ENCODE results near the gene RASA4B. TPM values are rescaled to one million over a fixed set of nuclear protein-coding genes. Genes with fewer than 3 reads are reported as not detected.

RASA4B gene
- total and polyA plus RNA-seq, 2 of the 4 experiments (the other 2 are of a cell fraction), result 1.8 to 7.7 TPM

DNA sequence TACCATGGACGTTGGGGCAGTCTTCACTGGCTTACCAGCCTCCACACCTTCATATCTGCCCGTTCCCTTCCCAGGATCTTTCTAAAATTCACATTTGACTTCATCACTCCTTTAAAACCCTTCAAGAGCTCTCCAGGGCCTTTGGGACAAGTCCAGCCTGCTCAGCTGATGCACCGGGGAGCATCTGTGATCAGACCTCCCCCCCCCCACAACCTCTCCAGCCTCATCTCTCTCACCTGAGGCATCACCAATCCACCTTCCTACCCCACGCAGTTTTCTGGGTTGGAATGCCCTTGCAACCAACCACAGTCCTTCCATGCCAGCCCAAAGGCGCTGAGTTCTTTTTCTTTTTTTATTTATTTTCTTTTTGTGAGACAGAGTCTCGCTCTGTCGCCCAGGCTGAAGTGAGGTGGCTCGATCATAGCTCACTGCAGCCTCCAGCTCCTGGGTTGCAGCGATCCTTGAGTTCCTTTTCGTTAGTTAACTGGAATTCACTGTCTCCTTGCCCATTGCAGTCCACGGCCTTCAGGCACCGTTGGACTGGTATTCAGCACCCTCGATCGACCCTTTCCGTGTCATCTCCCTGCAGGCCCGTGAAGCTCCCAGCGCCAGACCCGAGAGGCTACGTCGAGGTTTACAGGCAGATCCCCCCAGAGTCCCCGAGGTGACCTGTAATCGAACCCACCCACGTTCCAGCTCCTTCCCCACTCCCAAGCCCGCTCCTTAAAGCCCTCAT lies 53.6 kb downstream of the RASA4B start:
- intact Hi-C loops (cut with micrococcal nuclease) (no loop called here), in situ Hi-C loops (cut with MboI; ENCODE audit: low sequenced_read_pairs) (no loop called here), dilution Hi-C loops (cut with HindIII; ENCODE audit: low sequenced_read_pairs, unreplicated experiment) (no loop called here)
- peak overlapping the region; percentile 97 for H4K5ac ChIP-seq (ENCODE audit: low read depth, low read length)
- no peak for TF ChIP-seq FOS (IDR thresholded peaks at IDR 0.05; ENCODE audit: low read depth, low read length)
- TF ChIP-seq, protein P1, sequence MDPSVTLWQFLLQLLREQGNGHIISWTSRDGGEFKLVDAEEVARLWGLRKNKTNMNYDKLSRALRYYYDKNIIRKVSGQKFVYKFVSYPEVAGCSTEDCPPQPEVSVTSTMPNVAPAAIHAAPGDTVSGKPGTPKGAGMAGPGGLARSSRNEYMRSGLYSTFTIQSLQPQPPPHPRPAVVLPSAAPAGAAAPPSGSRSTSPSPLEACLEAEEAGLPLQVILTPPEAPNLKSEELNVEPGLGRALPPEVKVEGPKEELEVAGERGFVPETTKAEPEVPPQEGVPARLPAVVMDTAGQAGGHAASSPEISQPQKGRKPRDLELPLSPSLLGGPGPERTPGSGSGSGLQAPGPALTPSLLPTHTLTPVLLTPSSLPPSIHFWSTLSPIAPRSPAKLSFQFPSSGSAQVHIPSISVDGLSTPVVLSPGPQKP (IDR thresholded peaks at IDR 0.05; ENCODE audit: borderline replicate concordance, low read depth, low read length), result no peak
- TF ChIP-seq, protein P2, sequence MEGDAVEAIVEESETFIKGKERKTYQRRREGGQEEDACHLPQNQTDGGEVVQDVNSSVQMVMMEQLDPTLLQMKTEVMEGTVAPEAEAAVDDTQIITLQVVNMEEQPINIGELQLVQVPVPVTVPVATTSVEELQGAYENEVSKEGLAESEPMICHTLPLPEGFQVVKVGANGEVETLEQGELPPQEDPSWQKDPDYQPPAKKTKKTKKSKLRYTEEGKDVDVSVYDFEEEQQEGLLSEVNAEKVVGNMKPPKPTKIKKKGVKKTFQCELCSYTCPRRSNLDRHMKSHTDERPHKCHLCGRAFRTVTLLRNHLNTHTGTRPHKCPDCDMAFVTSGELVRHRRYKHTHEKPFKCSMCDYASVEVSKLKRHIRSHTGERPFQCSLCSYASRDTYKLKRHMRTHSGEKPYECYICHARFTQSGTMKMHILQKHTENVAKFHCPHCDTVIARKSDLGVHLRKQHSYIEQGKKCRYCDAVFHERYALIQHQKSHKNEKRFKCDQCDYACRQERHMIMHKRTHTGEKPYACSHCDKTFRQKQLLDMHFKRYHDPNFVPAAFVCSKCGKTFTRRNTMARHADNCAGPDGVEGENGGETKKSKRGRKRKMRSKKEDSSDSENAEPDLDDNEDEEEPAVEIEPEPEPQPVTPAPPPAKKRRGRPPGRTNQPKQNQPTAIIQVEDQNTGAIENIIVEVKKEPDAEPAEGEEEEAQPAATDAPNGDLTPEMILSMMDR (conservative IDR thresholded peaks at IDR 0.05; ENCODE audit: low read depth, low read length), result no peak
- TF ChIP-seq RFX5 (IDR thresholded peaks at IDR 0.05; ENCODE audit: low read depth, low read length), result no peak
- no peak for TF ChIP-seq BHLHE40 (IDR thresholded peaks at IDR 0.05; ENCODE audit: low read depth, low read length)
- peak overlapping the region; percentile 95 for H3K23ac ChIP-seq (ENCODE audit: low read depth, low read length)
- ChIA-PET POLR2A (ENCODE audit: unreplicated experiment) (no interaction called here), CTCF (interaction anchor here (0.6 kb wide), 1 partner anchor 1142 kb away, joined by 3 read pairs; no protein-coding TSS in a partner anchor)
- H2AFZ ChIP-seq (replicated peaks; ENCODE audit: low read length, poor library complexity), result peak overlapping the region; percentile 97
- H3K4me2 ChIP-seq (ENCODE audit: low read depth, low read length), result peak overlapping the region; percentile 98
- peak overlapping the region; percentile 83 for H3K4me3 ChIP-seq (ENCODE audit: insufficient read depth, low read depth, low read length)
- H2BK15ac ChIP-seq (ENCODE audit: low read depth, low read length), result peak overlapping the region; percentile 24; the same call in 1 of the 3 replicates
- peak overlapping the region; percentile 52 for H2BK120ac ChIP-seq (ENCODE audit: low read depth, low read length)
- H3K9ac ChIP-seq (ENCODE audit: low read depth, low read length), result peak overlapping the region; percentile 98
- H3K56ac ChIP-seq (ENCODE audit: extremely low read depth, insufficient read depth, low read length), result peak overlapping the region; percentile 73
- peaks cover 25 to 64% of the 10 kb centered on the region in 2 experiments for H3K79me1 ChIP-seq (ENCODE audit: low read depth in 1 of 2, low read length in 2 of 2)
- no peaks in the 10 kb centered on the region for H3K27me3 ChIP-seq (ENCODE audit: control insufficient read depth, insufficient read depth, low read length)
- peak; percentile 12 for ATAC-seq (ENCODE audit: low read depth)
- H4K91ac ChIP-seq (ENCODE audit: insufficient read depth, low read depth, low read length), result peak overlapping the region; percentile 96
- H4K8ac ChIP-seq (ENCODE audit: low read depth in 2 of 2, low read length in 2 of 2), result peak overlapping the region; percentile 96 to 98
- H3K27ac ChIP-seq (ENCODE audit: insufficient read depth, low read length), result peak overlapping the region; percentile 89
- H4K20me1 ChIP-seq (ENCODE audit: insufficient read depth, low read length), result peaks cover 6% of the 10 kb centered on the region
- WGBS, 2 experiments (ENCODE audit: extremely low coverage in 2 of 2, insufficient read length in 1 of 2), result 14% methylated on average over 22 of the region's 24 CpGs; no CpG with 5 or more reads in 1 of the 2 experiments
- H3K18ac ChIP-seq (ENCODE audit: low read depth, low read length), result peak overlapping the region; percentile 25; the same call in 1 of the 2 replicates
- no TSS peak for BruUV-seq (replicated peaks)
- H3K36me3 ChIP-seq (ENCODE audit: control insufficient read depth, insufficient read depth, low read length), result peaks cover 15% of the 10 kb centered on the region
- peak overlapping the region; percentile 87 for H2AK5ac ChIP-seq (ENCODE audit: low read depth, low read length)
- H2AK9ac ChIP-seq (replicated peaks; ENCODE audit: low read depth, low read length, poor library complexity), result peak overlapping the region; percentile 96
- H3K4ac ChIP-seq (ENCODE audit: low read depth, low read length), result peak overlapping the region; percentile 96
- H3K14ac ChIP-seq (replicated peaks; ENCODE audit: low read depth, low read length), result peak overlapping the region; percentile 94
- peaks cover 12% of the 10 kb centered on the region for H3K9me1 ChIP-seq (ENCODE audit: insufficient read depth, low read length)
- no peak for DNase-seq
- peak overlapping the region; percentile 61 for H2BK5ac ChIP-seq (ENCODE audit: low read depth, low read length, poor library complexity, severe bottlenecking)
- no peak overlapping the region for H2BK20ac ChIP-seq (ENCODE audit: low read depth, low read length)
- H3K9me3 ChIP-seq (ENCODE audit: control insufficient read depth, insufficient read depth, low read length), result no peaks in the 10 kb centered on the region
- peaks cover 6% of the 10 kb centered on the region for H3K4me1 ChIP-seq (ENCODE audit: control insufficient read depth, insufficient read depth, low read length)
